Bronchial epithelial cell (primary cell): ENCODE measurements around the gene PRKCE. TPM values are rescaled to one million over a fixed set of nuclear protein-coding genes. Genes with fewer than 3 reads are reported as not detected.

Experiments used
- DNase-seq: peaks from one replicate; pipeline ENCODE4 v3.0.0-alpha.2; 2010; ENCODE audit warnings: low read depth
- FAIRE-seq: peaks from 2 replicates; lab custom pipeline; 2011; peaks lifted over from hg19 to GRCh38; lab: Jason Lieb, UNC
- H3K27me3 ChIP-seq: 2 replicates; pipeline ENCODE4 v1.5.1; 2011; ENCODE audit warnings: low read length; ENCODE audit not compliant: control insufficient read depth, insufficient read depth
- H3K36me3 ChIP-seq: 2 replicates; pipeline ENCODE4 v1.5.1; 2011; ENCODE audit warnings: low read length; ENCODE audit not compliant: control insufficient read depth, insufficient read depth
- H3K4me3 ChIP-seq: 2 replicates; pipeline ENCODE4 v1.5.1; 2011; ENCODE audit warnings: mild to moderate bottlenecking, low read depth, low read length, control low read depth
- CTCF ChIP-seq: IDR thresholded peaks from 2 replicates; pipeline ENCODE4 v1.5.1; 2011; ENCODE audit warnings: mild to moderate bottlenecking, moderate library complexity, low read length, control low read depth, inconsistent platforms; ENCODE audit not compliant: insufficient read depth, severe bottlenecking
- total RNA-seq: library from RNA; depleted of rRNA; stranded (reverse); fragments of >200 nt; gene quantifications from 2 replicates; pipeline ENCODE4 v1.2.1, GENCODE V29; 2014

PRKCE gene
- total RNA-seq, 1 donor from 2014 or later = 6.3 TPM

GRCh38 chr2:46236876-46237859, 585.7 kb downstream of the PRKCE start:
- TF ChIP-seq CTCF = no peak
- no peaks in the 10 kb centered on the region for H3K36me3 ChIP-seq

More at GRCh38 chr2:46236876-46237859, 585.7 kb downstream of the PRKCE start:
- Histone ChIP-seq H3K27me3 (no peaks in the 10 kb centered on the region), H3K4me3 (no peak overlapping the region)
- no peak for FAIRE-seq
- no peak for DNase-seq

Other genes with a start within 250 kb of the PRKCE start
- 12.9 and 13.4 TPM in 2 replicates for gene SRBD1, start 40.4 kb upstream of the PRKCE start, total RNA-seq